Measurements from ENCODE around the gene RTKN.
A peak's percentile ranks its signal among the peaks of the same experiment; 100 is the strongest.

Gene RTKN

DNA sequence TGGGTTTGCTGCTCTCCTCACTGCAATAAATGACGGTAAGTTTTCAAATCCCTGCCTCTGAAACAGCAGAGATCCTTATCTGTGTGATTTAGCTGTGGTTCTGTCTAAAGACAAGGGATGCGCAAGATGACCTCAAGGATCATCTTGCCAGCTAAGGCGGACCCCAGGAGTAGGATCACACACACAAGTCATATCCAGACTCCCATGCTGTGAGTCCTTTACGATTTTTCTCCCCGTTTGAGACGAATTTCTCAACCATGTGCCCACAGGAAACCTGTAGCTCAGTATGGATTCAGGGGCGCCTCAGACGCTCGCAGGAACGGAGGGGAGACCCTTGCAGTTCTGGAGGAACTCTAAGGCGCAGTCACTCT lies 50.5 kb downstream of the RTKN start:
- Mint-ChIP-seq H3K4me3 (peak overlapping the region; percentile 97), H3K4me1 (no peaks in the 10 kb centered on the region), H3K9me3 (no peaks in the 10 kb centered on the region), H3K27me3 (no peaks in the 10 kb centered on the region), H3K27ac (peak overlapping the region; percentile 99), H3K36me3 (no peaks in the 10 kb centered on the region)
- ATAC-seq = no peak

DNA sequence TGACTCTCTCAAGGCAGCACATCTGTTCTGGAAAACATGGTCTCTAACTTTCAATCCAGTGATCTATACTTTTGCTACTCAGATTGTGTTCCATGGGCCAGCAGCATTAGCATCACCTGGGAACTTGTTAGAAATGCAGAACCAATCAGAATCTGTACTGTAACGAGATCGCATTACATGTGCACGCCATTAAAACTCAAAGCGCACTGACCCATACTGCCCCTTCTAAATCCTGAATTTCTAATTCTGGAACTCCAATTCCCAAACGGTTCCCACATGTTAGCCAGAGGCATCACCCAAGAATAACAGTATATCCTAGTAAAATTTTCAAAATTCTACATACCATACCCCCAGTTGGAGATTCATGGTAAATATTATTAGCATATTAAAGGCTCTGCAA lies 51.1 kb downstream of the RTKN start:
- H3K36me3 Mint-ChIP-seq = no peaks in the 10 kb centered on the region
- no peaks in the 10 kb centered on the region for H3K4me1 Mint-ChIP-seq
- H3K9me3 Mint-ChIP-seq = no peaks in the 10 kb centered on the region
- H3K27me3 Mint-ChIP-seq = no peaks in the 10 kb centered on the region
- no peak for ATAC-seq
- H3K4me3 Mint-ChIP-seq = no peak overlapping the region
- no peak overlapping the region for H3K27ac Mint-ChIP-seq

DNA sequence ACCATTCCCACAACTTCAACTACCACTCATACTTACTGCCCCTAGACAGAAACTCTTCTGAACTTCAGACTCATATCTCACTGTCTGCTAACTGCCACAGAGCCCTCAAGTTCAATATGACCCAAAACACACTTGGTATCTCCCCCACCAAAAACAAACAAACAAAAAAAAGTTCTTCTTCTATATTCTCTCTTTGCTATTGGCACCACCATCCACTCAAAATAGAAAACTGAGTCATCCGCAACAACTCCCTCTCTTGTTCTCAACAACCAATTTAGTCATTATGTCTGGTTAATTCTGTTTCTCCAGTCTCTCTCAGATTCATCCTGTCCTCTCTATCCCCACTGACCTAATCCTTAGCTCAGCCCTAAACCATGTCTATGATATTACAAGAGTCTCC lies 54.4 kb downstream of the RTKN start:
- H3K27ac Mint-ChIP-seq = no peak overlapping the region
- peaks cover 5% of the 10 kb centered on the region for H3K36me3 Mint-ChIP-seq

DNA sequence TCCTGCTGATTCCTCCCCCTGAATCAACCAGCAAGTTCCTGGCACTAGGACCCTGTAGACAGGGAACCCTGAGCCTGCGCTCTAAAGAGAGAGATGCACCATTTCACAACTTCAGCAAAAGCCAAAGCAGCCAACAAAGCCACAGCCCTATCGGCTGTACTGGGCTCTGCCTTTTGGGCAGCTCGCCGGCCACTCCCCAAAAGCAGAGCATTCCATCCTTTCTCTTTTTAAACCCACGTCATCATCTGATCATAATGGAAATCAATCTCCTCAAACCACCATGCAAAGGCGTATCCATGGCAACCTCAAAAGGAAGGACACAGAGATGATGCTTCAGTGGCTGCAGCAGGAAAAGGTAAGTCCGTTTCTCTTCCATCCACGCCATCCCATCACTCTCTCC lies 56.3 kb downstream of the RTKN start:
- no peak overlapping the region for H3K27ac Mint-ChIP-seq
- peaks cover 5% of the 10 kb centered on the region for H3K36me3 Mint-ChIP-seq
- H3K4me3 Mint-ChIP-seq = no peak overlapping the region
- ATAC-seq = no peak
- no peaks in the 10 kb centered on the region for H3K9me3 Mint-ChIP-seq
- peaks cover 15% of the 10 kb centered on the region for H3K4me1 Mint-ChIP-seq
- H3K27me3 Mint-ChIP-seq = no peaks in the 10 kb centered on the region

More for the DNA sequence above, 54.4 kb downstream of the RTKN start:
- ATAC-seq = no peak
- Mint-ChIP-seq H3K9me3 (no peaks in the 10 kb centered on the region), H3K27me3 (no peaks in the 10 kb centered on the region), H3K4me3 (no peak overlapping the region), H3K4me1 (no peaks in the 10 kb centered on the region)

DNA sequence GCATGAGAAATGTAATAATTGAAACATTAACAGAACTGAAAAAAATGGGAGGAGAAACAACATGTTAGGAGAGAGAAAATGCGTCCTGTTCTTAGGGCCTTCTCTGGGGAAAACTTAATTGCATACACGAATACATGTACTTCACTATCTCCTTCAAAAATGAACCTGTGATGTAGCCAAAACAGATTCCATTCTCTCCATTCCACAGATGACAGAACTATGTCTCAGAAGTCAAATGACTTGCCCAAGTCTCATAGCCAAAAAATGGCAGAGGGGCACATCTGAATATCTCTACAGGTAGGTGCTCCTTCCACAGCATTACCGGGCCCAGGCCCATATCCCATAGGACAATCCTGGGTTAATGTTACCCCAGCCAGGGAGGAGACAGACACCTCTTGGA lies 57.7 kb downstream of the RTKN start:
- H3K36me3 Mint-ChIP-seq = peaks cover 5% of the 10 kb centered on the region
- H3K4me3 Mint-ChIP-seq = no peak overlapping the region
- H3K4me1 Mint-ChIP-seq = peaks cover 25% of the 10 kb centered on the region
- H3K9me3 Mint-ChIP-seq = no peaks in the 10 kb centered on the region
- no peaks in the 10 kb centered on the region for H3K27me3 Mint-ChIP-seq
- ATAC-seq = no peak
- no peak overlapping the region for H3K27ac Mint-ChIP-seq

DNA sequence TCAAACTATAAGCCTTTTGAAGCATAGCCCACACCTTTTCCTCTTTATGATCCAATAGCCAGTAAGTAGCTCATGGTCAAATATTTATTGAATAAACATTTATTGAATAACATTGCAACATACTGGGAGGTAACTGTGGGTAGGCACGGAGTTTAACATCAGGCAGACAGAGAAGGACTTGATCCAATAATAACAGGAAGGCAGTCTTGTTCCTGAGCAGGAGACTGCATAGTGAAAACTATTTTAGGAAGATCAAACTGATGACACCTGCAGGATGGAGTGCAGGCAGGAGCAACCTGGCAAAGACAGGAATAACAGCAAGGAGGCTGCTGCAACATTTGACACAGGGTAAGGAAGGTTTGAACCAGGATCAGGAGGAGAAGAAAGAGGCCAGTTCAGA lies 58.5 kb downstream of the RTKN start:
- H3K27me3 Mint-ChIP-seq = no peaks in the 10 kb centered on the region
- no peak overlapping the region for H3K27ac Mint-ChIP-seq
- no peaks in the 10 kb centered on the region for H3K9me3 Mint-ChIP-seq
- no peak overlapping the region for H3K4me3 Mint-ChIP-seq
- peaks cover 5% of the 10 kb centered on the region for H3K36me3 Mint-ChIP-seq
- H3K4me1 Mint-ChIP-seq = peaks cover 31% of the 10 kb centered on the region
- no peak for ATAC-seq

DNA sequence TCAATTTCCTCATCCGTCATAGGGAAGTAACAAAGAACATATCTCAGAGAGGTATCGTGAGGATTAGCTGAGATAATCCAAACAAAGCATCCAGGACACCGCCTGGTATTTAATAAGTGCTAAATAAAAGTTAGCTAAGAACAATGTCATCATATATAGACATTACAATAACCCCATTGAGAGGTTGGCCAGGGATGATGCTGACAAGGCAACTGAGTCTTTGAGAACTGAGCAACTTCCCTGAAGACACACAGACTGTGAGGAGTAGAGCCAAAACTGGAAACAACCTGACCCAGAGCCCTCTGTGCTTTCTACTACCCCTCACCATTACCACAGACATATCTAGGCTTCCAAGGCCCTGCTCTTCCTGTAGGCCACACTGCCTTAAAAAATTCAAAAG lies 60.0 kb downstream of the RTKN start:
- peaks cover 20% of the 10 kb centered on the region for H3K36me3 Mint-ChIP-seq
- peaks cover 31% of the 10 kb centered on the region for H3K4me1 Mint-ChIP-seq
- no peak overlapping the region for H3K4me3 Mint-ChIP-seq
- H3K27me3 Mint-ChIP-seq = no peaks in the 10 kb centered on the region
- H3K9me3 Mint-ChIP-seq = no peaks in the 10 kb centered on the region
- ATAC-seq = no peak
- no peak overlapping the region for H3K27ac Mint-ChIP-seq

DNA sequence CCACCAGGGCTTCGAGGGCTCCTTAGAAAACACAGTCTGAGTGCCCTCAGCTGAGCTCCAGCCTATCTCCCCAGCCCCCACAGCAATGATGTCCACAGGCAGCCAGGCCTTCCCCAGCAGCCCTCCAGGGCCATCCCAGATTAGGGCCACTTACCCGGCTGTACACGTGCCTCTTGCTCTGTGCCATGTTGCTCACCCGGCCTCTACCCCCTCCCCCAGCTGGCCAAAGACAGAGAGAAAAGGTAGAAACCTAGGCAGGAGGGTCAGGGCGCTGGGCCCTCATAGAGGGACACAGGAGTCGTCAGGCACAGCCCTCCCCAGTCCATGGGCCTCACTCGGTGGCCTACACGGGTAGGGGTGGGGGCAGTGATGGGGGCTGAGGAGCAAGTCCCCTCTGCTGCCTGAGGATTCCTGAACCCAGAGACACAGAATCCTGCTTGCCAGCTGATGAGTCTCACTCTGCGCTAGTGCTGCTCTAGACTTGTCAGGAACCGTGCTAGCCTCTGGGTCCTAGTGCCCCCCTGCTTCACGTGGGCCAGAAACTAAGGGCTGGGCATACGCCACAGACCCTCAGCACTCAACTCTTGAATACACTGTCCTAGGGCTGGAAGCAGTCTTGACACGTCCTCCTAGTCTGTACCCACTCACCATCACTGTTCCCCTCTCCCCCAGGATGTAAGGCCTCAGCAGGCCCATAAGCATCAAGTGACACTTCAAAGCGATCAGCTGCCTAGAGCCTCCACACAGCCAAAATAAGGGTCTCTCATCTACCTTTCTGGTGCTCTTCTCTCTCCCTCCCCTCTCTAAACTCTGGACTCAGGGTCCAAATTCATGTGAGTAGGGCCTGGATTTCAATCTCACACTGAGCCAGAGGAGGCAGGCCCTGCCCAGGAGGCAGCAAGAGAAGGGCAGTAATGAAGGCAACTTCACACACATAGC lies 61.6 kb downstream of the RTKN start, which contains the start of gene DCTN1:
Gene DCTN1, minus strand, starts transcription at position 461 of the 939 bp plus-strand sequence. Its CDS starts 274 bp downstream, at position 187.
- peak within 1 kb of the TSS; percentile 8 for H3K27ac Mint-ChIP-seq
- H3K36me3 Mint-ChIP-seq = peaks cover 33% of the 10 kb centered on the region
- no peaks in the 10 kb centered on the region for H3K9me3 Mint-ChIP-seq
- ATAC-seq = no peak
- H3K4me3 Mint-ChIP-seq = no peak within 1 kb of the TSS
- no peaks in the 10 kb centered on the region for H3K27me3 Mint-ChIP-seq
- H3K4me1 Mint-ChIP-seq = peaks cover 31% of the 10 kb centered on the region

DNA sequence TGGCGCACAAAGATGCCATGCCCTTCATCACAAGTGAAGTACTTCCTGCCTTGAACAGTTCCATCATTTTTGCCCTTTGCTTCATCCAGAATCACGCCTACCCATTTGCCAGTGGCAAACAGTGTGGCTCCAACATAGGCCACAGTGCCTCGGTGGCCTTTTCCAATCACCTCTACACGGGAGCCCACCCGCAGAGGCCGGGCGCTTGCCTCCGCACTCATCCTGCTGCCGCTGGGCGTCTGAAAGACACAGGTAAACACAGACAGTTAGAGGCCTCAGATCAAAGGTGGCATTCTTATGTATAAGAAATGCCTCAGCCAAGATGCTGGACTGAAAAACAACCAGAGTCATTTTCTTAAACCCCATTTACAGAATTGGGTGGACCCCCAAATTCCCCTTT lies 63.7 kb downstream of the RTKN start:
- Mint-ChIP-seq H3K9me3 (no peaks in the 10 kb centered on the region), H3K36me3 (peaks cover 28% of the 10 kb centered on the region), H3K27ac (no peak overlapping the region), H3K4me1 (peaks cover 31% of the 10 kb centered on the region), H3K27me3 (no peaks in the 10 kb centered on the region), H3K4me3 (no peak overlapping the region)
- no peak for ATAC-seq

DNA sequence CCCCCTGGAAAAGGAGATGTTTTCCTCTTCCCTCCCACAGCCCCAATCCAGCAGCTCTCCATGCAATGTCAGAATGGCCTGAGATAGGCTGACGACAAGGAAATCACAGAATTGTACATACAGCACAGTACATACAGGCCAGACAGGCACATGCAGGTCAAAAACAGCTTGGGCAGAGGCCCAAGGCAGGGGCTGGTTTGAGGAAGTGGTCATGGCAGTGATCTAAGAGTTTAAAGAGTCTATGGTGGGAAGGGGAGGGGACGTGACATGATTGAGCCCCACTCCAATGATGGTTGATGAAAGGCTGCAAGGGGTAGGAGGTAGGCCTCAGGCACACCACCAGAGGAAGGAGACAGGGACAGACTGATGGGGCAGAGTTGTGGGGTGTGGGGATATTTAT lies 65.9 kb downstream of the RTKN start:
- ATAC-seq = no peak
- Mint-ChIP-seq H3K36me3 (peaks cover 40% of the 10 kb centered on the region), H3K9me3 (no peaks in the 10 kb centered on the region), H3K4me3 (no peak overlapping the region), H3K4me1 (peaks cover 20% of the 10 kb centered on the region), H3K27ac (no peak overlapping the region), H3K27me3 (no peaks in the 10 kb centered on the region)

All from stimulated activated memory B cell treated with anti-CD40 and anti-IgM and Interleukin-4, amounts not matched to agents 10 μg/mL and 1 μg/mL and 100 μg/mL, for 72 hours (primary cell).